PC-9 (cell line): Measurements from ENCODE around the gene JAML.

Experiments
- EZH2 ChIP-seq: fragments of 200-600 bp; sonication (generic); IDR thresholded peaks from 2 replicates; pipeline ENCODE4 v1.8.0; 2017; ENCODE audit warnings: antibody characterized with exemption, low read depth
- TF ChIP-seq, protein P1 (sequence below): fragments of 200-600 bp; sonication (generic); conservative IDR thresholded peaks from 2 replicates; pipeline ENCODE4 v1.6.1; 2017; ENCODE audit warnings: mixed run types, antibody characterized with exemption, mild to moderate bottlenecking, moderate library complexity

DNA sequence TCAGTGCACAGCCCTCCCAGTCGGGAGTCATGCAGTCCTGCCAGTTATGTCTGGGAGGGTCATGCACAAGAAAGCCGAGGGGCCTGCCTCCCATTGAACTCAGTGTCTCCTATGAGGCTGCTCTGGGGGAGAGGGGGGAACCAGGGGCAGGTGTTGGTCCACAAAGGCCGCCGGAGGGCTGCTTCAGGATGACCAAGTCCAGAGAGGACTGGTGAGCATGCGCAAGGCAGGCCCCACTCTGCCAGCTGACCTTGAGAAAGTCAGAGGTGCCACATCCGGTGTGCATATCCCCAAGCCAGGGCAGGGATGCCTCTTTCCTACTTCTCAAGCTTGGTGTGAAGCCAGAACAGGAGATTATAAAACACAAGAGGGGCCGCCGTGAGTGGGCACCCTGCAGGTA is 76.6 kb downstream of the JAML start:
- TF ChIP-seq, protein P1, sequence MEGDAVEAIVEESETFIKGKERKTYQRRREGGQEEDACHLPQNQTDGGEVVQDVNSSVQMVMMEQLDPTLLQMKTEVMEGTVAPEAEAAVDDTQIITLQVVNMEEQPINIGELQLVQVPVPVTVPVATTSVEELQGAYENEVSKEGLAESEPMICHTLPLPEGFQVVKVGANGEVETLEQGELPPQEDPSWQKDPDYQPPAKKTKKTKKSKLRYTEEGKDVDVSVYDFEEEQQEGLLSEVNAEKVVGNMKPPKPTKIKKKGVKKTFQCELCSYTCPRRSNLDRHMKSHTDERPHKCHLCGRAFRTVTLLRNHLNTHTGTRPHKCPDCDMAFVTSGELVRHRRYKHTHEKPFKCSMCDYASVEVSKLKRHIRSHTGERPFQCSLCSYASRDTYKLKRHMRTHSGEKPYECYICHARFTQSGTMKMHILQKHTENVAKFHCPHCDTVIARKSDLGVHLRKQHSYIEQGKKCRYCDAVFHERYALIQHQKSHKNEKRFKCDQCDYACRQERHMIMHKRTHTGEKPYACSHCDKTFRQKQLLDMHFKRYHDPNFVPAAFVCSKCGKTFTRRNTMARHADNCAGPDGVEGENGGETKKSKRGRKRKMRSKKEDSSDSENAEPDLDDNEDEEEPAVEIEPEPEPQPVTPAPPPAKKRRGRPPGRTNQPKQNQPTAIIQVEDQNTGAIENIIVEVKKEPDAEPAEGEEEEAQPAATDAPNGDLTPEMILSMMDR = no peak
- TF ChIP-seq EZH2 = no peak
